Thyroid gland (tissue), 4 donors: ENCODE results near the gene SREBF1. TPM values are rescaled to one million over a fixed set of nuclear protein-coding genes. Genes with fewer than 3 reads are reported as not detected.
A peak's percentile ranks its signal among the peaks of the same experiment; 100 is the strongest.

ENCODE experiments used
- DNase-seq, 2 donors: peaks; one replicate each; pipeline ENCODE4 v3.0.0-alpha.2; 2019
- H3K27ac ChIP-seq, 3 donors: fragments of 200-600 bp; sonication (generic); 1 replicate in 2 of 3; 2 replicates in 1 of 3; pipeline ENCODE4 v1.5.1; 2016 to 2019; ENCODE audit warnings: mild to moderate bottlenecking in 1 of 3, moderate library complexity in 1 of 3
- H3K27me3 ChIP-seq: fragments of 200-600 bp; sonication (generic); one replicate; pipeline ENCODE4 v1.5.1; 2019
- H3K36me3 ChIP-seq, 2 donors: fragments of 200-600 bp; sonication (generic); one replicate each; pipeline ENCODE4 v1.5.1; 2016 to 2019
- H3K4me1 ChIP-seq, 2 donors: fragments of 200-600 bp; sonication (generic); one replicate each; pipeline ENCODE4 v1.5.1; 2017 to 2019
- H3K4me3 ChIP-seq, 3 donors: fragments of 200-600 bp; sonication (generic); replicated peaks in 1 of 3; 1 replicate in 2 of 3; 2 replicates in 1 of 3; pipeline ENCODE4 v1.5.1; 2016; ENCODE audit warnings: mild to moderate bottlenecking in 1 of 3
- H3K9me3 ChIP-seq: fragments of 200-600 bp; sonication (generic); one replicate; pipeline ENCODE4 v1.5.1; 2017
- POLR2A ChIP-seq, 2 donors: fragments of 450-650 bp; IDR thresholded peaks; one replicate each; pipeline ENCODE4 v1.6.1; 2017; ENCODE audit warnings: antibody characterized with exemption in 2 of 2, mild to moderate bottlenecking in 2 of 2, moderate library complexity in 1 of 2
- WGBS, 2 donors: methylation state at CpG; one replicate each; pipeline ENCODE4 v1.1.5; 2017; 5-methylcytosine and 5-hydroxymethylcytosine counted together
- intact Hi-C: fragments of 100-400 bp; cut with DNase I; formaldehyde crosslinking; loops from one replicate; pipeline ENCODE4 v1.15.1; 2023
- total RNA-seq, 4 donors: library from RNA; depleted of rRNA; stranded (reverse); fragments of >200 nt; gene quantifications; one replicate each; pipeline ENCODE4 v1.2.3, GENCODE V29; 2016
- TF ChIP-seq, protein P1 (sequence below), 6 experiments: fragments of 200-600 bp in 3 of 6; fragments of 450-650 bp in 3 of 6; sonication (generic) in 3 of 6; IDR thresholded peaks; one replicate each; pipeline ENCODE4 v1.5.1; 2016 to 2019; ENCODE audit warnings: antibody characterized with exemption in 6 of 6, mild to moderate bottlenecking in 2 of 6, inconsistent platforms in 1 of 6, moderate library complexity in 1 of 6

SREBF1 gene
- total RNA-seq, 4 donors from 2014 or later, result 44.6 to 89.4 (median 63.0) TPM

DNA sequence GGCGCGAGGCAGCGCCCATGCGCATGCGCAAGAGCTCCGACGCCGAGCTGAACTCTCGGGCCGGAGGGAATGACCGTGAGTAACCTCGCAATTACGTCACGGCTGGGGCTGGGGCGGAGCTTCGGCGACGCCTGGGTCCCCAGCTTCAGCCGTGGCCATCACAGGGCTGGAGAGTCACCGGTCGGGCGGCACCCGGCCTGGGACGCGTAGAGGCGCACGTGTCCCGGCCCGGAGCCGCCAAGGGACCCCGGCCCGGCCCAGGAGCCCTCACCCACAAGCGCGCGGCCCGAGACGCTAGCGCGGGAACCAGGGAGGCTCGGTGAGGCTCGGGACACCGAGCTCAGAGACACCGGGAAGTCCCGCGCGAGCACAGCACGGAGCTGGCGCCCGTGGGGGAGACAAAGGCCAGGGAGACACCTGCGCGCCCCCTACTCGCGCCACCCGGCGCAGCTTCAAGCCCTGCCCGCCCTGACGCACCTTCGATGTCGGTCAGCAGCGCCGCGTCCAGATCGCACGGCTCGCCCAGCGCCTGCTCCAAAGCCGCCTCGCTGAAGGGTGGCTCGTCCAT is 452 bp downstream of the SREBF1 start:
- DNase-seq, result peak; percentile 98 to 99
- intact Hi-C loops, result no loop called here
- Histone ChIP-seq H3K27me3 (no peaks in the 10 kb centered on the region), H3K4me3 (peak overlapping the region; percentile 56 to 90 (median 87)), H3K36me3 (no peaks in the 10 kb centered on the region), H3K9me3 (no peaks in the 10 kb centered on the region), H3K4me1 (peaks cover 66 to 71% of the 10 kb centered on the region in 2 donors), H3K27ac (peak overlapping the region; percentile 99)
- TF ChIP-seq, protein P1, sequence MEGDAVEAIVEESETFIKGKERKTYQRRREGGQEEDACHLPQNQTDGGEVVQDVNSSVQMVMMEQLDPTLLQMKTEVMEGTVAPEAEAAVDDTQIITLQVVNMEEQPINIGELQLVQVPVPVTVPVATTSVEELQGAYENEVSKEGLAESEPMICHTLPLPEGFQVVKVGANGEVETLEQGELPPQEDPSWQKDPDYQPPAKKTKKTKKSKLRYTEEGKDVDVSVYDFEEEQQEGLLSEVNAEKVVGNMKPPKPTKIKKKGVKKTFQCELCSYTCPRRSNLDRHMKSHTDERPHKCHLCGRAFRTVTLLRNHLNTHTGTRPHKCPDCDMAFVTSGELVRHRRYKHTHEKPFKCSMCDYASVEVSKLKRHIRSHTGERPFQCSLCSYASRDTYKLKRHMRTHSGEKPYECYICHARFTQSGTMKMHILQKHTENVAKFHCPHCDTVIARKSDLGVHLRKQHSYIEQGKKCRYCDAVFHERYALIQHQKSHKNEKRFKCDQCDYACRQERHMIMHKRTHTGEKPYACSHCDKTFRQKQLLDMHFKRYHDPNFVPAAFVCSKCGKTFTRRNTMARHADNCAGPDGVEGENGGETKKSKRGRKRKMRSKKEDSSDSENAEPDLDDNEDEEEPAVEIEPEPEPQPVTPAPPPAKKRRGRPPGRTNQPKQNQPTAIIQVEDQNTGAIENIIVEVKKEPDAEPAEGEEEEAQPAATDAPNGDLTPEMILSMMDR (IDR thresholded peaks at IDR 0.05), result peak in 1 of 6 experiments; percentile 7
- peak; percentile 97 to 100 for TF ChIP-seq POLR2A (IDR thresholded peaks at IDR 0.05)
- WGBS, 2 donors, result 0% methylated on average over 1 to 7 of the region's 69 CpGs

DNA sequence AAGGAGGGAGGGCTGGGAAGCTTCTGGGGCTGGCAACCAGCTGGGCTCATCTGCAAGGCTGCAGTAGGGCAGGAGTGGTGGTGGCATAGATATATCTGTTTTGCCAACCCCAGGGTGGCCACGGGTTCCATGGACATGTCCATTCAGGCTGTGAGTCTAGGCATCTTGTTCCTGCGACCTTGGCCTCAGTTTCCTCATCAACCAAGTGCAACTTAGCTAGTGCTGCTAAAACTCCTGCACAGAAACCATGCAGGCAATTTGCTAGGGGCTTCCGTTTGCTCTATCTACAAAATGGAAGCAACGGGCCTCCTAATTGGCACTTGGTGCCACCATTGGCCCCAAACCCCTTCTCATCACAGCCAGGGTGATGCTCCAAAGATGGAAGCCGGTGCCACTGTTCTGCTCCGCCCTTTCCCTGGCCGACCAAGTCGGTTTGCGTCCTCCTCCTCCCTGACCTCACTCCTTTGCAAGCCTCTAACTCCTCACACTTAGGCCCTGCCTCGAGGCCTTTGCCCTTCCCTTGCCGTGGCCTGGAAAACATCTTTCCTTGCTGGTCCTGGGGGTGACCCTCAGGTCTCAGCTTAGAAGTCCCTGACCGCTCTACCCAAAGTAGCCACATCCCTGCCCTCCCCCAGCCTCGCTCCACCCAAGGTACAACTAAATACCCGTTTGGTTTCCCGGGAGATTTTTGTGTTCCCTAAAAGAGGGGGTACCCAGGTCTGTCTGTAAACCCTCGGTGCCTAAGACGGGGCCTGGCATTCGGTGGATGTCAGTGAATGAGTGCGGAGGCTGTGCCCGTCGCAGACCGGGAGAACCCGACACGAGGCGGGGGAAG is 1.2 kb downstream of the SREBF1 start:
- DNase-seq, result no peak
- no peaks in the 10 kb centered on the region for H3K27me3 ChIP-seq
- intact Hi-C loops, result no loop called here
- H3K36me3 ChIP-seq, result no peaks in the 10 kb centered on the region
- H3K27ac ChIP-seq, result peak overlapping the region; percentile 89 to 99 (median 99)
- 26 to 30% methylated on average over 24 to 25 of the region's 25 CpGs for WGBS, 2 donors
- H3K4me3 ChIP-seq, result peak overlapping the region in 1 of 3 donors; percentile 87
- TF ChIP-seq POLR2A (IDR thresholded peaks at IDR 0.05), result no peak
- TF ChIP-seq, protein P1 (IDR thresholded peaks at IDR 0.05), result no peak
- no peaks in the 10 kb centered on the region for H3K9me3 ChIP-seq
- peaks cover 59 to 70% of the 10 kb centered on the region in 2 donors for H3K4me1 ChIP-seq

DNA sequence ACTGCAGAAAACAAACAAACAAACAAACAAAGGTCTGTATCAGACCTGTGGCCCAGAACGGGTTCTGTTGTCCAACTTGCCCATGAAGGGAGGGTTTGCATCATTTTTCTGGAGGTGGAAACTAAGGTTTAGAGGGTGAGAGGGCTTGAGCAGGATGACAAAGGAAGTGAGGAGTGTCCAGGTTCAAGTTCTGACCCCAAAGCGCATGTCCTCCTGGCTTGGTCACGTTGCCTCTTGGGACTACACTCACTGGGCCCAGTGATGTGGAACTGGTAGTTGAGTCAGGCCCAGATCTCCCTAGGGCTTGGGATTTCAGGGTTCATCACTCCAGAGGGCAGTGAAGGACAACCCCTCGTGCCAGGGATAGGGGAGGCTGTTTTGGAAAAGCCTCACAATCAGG is 1.8 kb downstream of the SREBF1 start:
- Histone ChIP-seq H3K27ac (peak overlapping the region; percentile 89 to 99 (median 99)), H3K27me3 (no peaks in the 10 kb centered on the region), H3K4me1 (peaks cover 56 to 67% of the 10 kb centered on the region in 2 donors), H3K36me3 (no peaks in the 10 kb centered on the region), H3K9me3 (no peaks in the 10 kb centered on the region), H3K4me3 (no peak overlapping the region)
- DNase-seq, result peak; percentile 56 to 67
- WGBS, 2 donors, result 28 to 50% methylated on average over 4 of the region's 4 CpGs
- TF ChIP-seq POLR2A (IDR thresholded peaks at IDR 0.05), result no peak
- TF ChIP-seq, protein P1 (IDR thresholded peaks at IDR 0.05), result no peak
- intact Hi-C loops, result no loop called here

DNA sequence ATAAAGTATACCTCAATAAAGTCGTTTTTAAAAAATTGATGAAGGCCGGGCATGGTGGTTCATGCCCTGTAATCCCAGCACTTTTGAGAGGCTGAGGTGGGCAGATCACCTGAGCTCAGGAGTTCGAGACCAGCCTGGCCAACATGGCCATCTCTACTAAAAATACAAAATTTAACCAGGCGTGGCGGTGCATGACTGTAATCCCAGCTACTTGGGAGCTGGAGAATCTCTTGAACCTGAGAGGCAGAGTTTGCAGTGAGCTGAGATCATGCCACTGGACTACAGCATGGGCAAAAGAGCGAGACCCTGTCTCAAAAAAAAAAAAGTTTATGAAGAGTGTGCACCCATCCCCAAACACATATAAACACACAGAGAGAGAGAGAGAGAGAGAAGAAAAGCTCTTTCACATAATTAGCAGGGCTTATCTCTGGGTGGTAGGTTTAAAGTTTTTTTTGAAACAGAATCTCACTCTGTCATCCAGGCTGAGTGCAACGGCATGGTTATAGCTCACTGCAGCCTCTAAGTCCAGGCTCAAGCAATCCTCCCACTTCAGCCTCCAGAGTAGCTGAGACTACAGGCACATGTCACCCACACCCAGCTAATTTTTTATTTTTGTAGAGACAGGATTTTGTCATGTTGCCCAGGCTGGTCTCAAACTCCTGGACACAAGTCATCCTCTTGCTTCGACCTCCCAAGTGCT is 3.0 kb downstream of the SREBF1 start:
- Histone ChIP-seq H3K27ac (peak overlapping the region; percentile 89 to 99 (median 99)), H3K36me3 (no peaks in the 10 kb centered on the region), H3K9me3 (no peaks in the 10 kb centered on the region), H3K4me3 (no peak overlapping the region), H3K4me1 (peaks cover 45 to 60% of the 10 kb centered on the region in 2 donors), H3K27me3 (no peaks in the 10 kb centered on the region)
- 48 to 49% methylated on average over 8 of the region's 8 CpGs for WGBS, 2 donors
- peak; percentile 54 to 64 for DNase-seq
- TF ChIP-seq, protein P1 (IDR thresholded peaks at IDR 0.05), result no peak
- no peak for TF ChIP-seq POLR2A (IDR thresholded peaks at IDR 0.05)
- intact Hi-C loops, result no loop called here
